Transverse colon (tissue), 4 donors: ENCODE data around the gene FCN2. TPM values are rescaled to one million over a fixed set of nuclear protein-coding genes. Genes with fewer than 3 reads are reported as not detected.

Experiments used
- DNase-seq: peaks from one replicate; pipeline ENCODE4 v3.0.0-alpha.2; 2019
- H3K27ac ChIP-seq, 4 donors: fragments of 200-600 bp; sonication (generic); 2 replicates each; pipeline ENCODE4 v1.5.1; 2016 to 2018; ENCODE audit warnings: inconsistent platforms in 4 of 4
- H3K27me3 ChIP-seq: fragments of 200-600 bp; sonication (generic); 2 replicates; pipeline ENCODE4 v1.5.1; 2017; ENCODE audit warnings: inconsistent platforms
- H3K36me3 ChIP-seq, 4 donors: fragments of 200-600 bp; sonication (generic); 2 replicates each; pipeline ENCODE4 v1.5.1; 2017 to 2019; ENCODE audit warnings: inconsistent platforms in 4 of 4
- H3K4me1 ChIP-seq, 4 donors: fragments of 200-600 bp; sonication (generic); 2 replicates each; pipeline ENCODE4 v1.5.1; 2017 to 2020; ENCODE audit warnings: inconsistent platforms in 4 of 4
- H3K4me3 ChIP-seq, 4 donors: fragments of 200-600 bp; sonication (generic); 1 replicate in 1 of 4; 2 replicates in 3 of 4; pipeline versions ENCODE4 v1.5.1 to v1.6.1; 2017 to 2019; ENCODE audit warnings: inconsistent platforms in 4 of 4
- H3K9me3 ChIP-seq, 2 donors: fragments of 200-600 bp; sonication (generic); 2 replicates each; pipeline ENCODE4 v1.5.1; 2017 to 2019; ENCODE audit warnings: inconsistent platforms in 2 of 2
- EP300 ChIP-seq: sonication (generic); formaldehyde crosslinking; IDR thresholded peaks from one replicate; pipeline ENCODE4 v1.6.1; 2017; ENCODE audit warnings: antibody characterized with exemption, low read depth
- POLR2A ChIP-seq: fragments of 450-650 bp; IDR thresholded peaks from one replicate; pipeline ENCODE4 v1.6.1; 2016; ENCODE audit warnings: antibody characterized with exemption, mild to moderate bottlenecking, moderate library complexity
- POLR2AphosphoS5 ChIP-seq, 3 donors: sonication (generic); formaldehyde crosslinking; IDR thresholded peaks; one replicate each; pipeline ENCODE4 v1.6.1; 2016; ENCODE audit warnings: antibody characterized with exemption in 3 of 3
- WGBS, 2 donors: methylation state at CpG; one replicate each; pipeline ENCODE4 v1.1.5; 2018; ENCODE audit warnings: low coverage in 1 of 2; 5-methylcytosine and 5-hydroxymethylcytosine counted together
- in situ Hi-C, 4 donors: fragments of 200-750 bp; cut with MboI; loops; one replicate each; pipeline versions ENCODE4 v1.15.0 to v1.15.1; 2017; ENCODE audit warnings: low sequenced_read_pairs in 3 of 4, low pct_ligation_motif_present in 1 of 4, low pct_unique_long_range_greater_than_20kb in 1 of 4
- intact Hi-C: fragments of 100-400 bp; cut with DNase I; formaldehyde crosslinking; loops from one replicate; pipeline ENCODE4 v1.15.1; 2023; ENCODE audit warnings: low total_unique reads
- total RNA-seq, 4 donors: library from RNA; depleted of rRNA; stranded (reverse); fragments of >200 nt; gene quantifications; one replicate each; pipeline ENCODE4 v1.1.0, GENCODE V29; 2016
- TF ChIP-seq, protein P1 (sequence below), 5 experiments: fragments of 200-600 bp in 3 of 5; fragments of 450-650 bp in 2 of 5; sonication (generic) in 3 of 5; IDR thresholded peaks; 1 replicate in 2 of 5; 2 replicates in 3 of 5; pipeline ENCODE4 v1.5.1; 2016 to 2017; ENCODE audit warnings: antibody characterized with exemption in 5 of 5, inconsistent platforms in 3 of 5, mild to moderate bottlenecking in 2 of 5, moderate library complexity in 1 of 5

The FCN2 gene
- total RNA-seq, 4 donors from 2014 or later: not detected

DNA sequence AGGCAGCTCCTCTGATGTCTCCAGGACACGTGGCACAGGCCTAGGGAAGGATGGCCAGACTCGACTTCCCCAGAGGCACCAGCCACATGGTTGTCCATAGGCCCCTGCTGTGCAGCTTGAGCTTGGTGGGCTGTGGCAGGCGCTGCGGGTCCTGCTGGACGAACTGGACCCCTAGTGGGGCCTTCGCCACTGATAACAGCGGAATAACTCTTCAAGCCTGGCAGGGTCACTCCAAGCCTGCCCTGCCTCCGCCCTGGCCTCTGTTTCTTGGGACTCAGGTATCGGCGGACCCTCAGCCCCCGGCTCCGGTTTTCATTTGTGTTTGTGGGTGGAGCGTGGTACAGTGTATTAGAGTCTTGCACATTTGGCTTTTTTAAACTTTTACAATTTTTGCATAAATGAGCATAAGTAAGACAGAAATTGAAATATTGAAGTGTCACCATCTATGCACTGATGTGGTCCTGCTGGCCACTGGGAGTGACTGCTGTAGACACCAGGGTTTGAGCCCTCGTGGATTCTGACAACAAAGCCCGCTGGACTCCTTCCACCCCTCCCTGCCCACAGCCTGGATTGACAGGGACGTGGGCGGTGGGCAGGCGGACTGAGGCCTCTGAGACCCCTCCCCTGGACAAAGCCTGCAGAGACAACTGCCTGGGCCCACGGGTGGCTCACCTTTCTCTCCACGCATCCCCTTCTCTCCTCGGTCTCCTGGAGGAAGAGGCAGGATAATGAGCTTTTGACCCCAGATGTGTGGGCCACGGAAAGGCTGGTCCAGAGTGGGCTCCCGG lies 33.3 kb downstream of the FCN2 start:
- Histone ChIP-seq H3K36me3 (no peaks in the 10 kb centered on the region), H3K4me3 (no peak overlapping the region), H3K9me3 (no peaks in the 10 kb centered on the region), H3K27me3 (peaks cover 6% of the 10 kb centered on the region), H3K27ac (no peak overlapping the region), H3K4me1 (no peaks in the 10 kb centered on the region)
- DNase-seq: no peak
- in situ Hi-C loops: no loop called here
- TF ChIP-seq POLR2A: no peak
- TF ChIP-seq POLR2AphosphoS5 (IDR thresholded peaks at IDR 0.05): no peak
- TF ChIP-seq, protein P1, sequence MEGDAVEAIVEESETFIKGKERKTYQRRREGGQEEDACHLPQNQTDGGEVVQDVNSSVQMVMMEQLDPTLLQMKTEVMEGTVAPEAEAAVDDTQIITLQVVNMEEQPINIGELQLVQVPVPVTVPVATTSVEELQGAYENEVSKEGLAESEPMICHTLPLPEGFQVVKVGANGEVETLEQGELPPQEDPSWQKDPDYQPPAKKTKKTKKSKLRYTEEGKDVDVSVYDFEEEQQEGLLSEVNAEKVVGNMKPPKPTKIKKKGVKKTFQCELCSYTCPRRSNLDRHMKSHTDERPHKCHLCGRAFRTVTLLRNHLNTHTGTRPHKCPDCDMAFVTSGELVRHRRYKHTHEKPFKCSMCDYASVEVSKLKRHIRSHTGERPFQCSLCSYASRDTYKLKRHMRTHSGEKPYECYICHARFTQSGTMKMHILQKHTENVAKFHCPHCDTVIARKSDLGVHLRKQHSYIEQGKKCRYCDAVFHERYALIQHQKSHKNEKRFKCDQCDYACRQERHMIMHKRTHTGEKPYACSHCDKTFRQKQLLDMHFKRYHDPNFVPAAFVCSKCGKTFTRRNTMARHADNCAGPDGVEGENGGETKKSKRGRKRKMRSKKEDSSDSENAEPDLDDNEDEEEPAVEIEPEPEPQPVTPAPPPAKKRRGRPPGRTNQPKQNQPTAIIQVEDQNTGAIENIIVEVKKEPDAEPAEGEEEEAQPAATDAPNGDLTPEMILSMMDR (IDR thresholded peaks at IDR 0.05): no peak
- no peak for TF ChIP-seq EP300
- intact Hi-C loops: no loop called here
- 84 to 91% methylated on average over 4 to 23 of the region's 23 CpGs for whole genome bisulfite sequencing, 2 donors

GRCh38 chr9:134914501-134914834 lies 33.9 kb downstream of the FCN2 start:
- intact Hi-C loops: no loop called here
- no peak overlapping the region for H3K27ac ChIP-seq
- 60 to 67% methylated on average over 3 to 7 of the region's 7 CpGs for WGBS, 2 donors
- DNase-seq: no peak
- H3K36me3 ChIP-seq: no peaks in the 10 kb centered on the region
- TF ChIP-seq, protein P1 (IDR thresholded peaks at IDR 0.05): no peak
- TF ChIP-seq EP300: no peak
- no peak for TF ChIP-seq POLR2AphosphoS5 (IDR thresholded peaks at IDR 0.05)
- no peak overlapping the region for H3K4me3 ChIP-seq
- peaks cover 8% of the 10 kb centered on the region for H3K27me3 ChIP-seq
- no peaks in the 10 kb centered on the region for H3K4me1 ChIP-seq
- in situ Hi-C loops: no loop called here
- no peaks in the 10 kb centered on the region for H3K9me3 ChIP-seq

DNA sequence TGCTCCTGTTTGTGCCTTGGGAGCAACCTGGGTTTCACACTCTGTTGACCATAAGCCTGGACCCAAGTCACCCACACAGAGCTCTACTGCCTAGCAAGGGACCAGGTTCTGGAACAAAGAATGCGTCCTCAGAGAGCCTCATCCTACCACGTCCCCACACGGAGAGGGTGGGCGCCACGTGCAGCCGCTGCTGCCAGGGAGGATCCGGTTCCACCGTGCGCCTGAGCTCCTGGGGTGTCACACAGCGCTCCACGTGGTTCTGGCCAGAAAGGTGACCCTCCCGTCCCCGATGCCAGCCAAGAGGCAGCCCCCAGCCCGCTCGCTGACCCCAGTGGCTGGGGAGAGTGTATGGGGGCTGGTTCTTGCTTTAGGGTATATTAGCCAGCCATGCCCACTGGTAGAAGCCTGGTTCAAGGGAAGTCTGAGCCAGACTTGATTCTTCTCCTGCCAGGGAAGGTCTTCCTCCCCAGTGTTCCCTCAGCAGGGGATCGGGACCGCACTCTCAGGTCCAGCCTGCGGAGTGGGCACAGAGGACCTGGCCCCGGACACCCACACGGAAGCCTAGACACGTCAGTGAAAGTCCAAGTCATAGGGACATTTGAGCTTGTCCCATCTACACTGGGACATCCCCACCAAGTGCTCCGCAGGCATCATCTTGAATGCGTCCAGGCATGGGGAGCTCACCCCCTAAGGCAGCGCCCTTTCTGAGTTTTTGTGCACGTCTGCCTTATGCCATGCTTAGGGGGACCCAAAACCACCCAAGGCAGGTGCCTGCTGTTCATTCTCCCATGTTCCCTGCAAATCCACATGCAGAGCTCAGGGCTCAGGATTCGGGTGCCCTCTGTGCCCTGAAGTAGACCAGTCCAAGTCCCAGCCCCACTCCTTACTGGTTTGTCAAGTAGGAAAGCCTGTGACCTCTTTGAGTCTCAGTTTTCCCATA lies 34.7 kb downstream of the FCN2 start:
- in situ Hi-C loops: no loop called here
- no peak for TF ChIP-seq EP300
- TF ChIP-seq, protein P1 (IDR thresholded peaks at IDR 0.05): no peak
- no peak for TF ChIP-seq POLR2A
- TF ChIP-seq POLR2AphosphoS5 (IDR thresholded peaks at IDR 0.05): no peak

GRCh38 chr9:134916161-134916665 lies 35.6 kb downstream of the FCN2 start:
- Histone ChIP-seq H3K27ac (no peak overlapping the region), H3K27me3 (peaks cover 9% of the 10 kb centered on the region), H3K4me1 (no peaks in the 10 kb centered on the region), H3K9me3 (no peaks in the 10 kb centered on the region), H3K36me3 (no peaks in the 10 kb centered on the region), H3K4me3 (no peak overlapping the region)
- in situ Hi-C loops: no loop called here
- DNase-seq: no peak
- TF ChIP-seq POLR2AphosphoS5 (IDR thresholded peaks at IDR 0.05): no peak
- TF ChIP-seq EP300: no peak
- no peak for TF ChIP-seq POLR2A
- TF ChIP-seq, protein P1 (IDR thresholded peaks at IDR 0.05): no peak
- 70% methylated on average over 5 of the region's 8 CpGs; no CpG with 5 or more reads in 1 of the 2 donors for WGBS, 2 donors
- intact Hi-C loops: no loop called here

More for the DNA sequence above, 34.7 kb downstream of the FCN2 start:
- no peaks in the 10 kb centered on the region for H3K9me3 ChIP-seq
- no peaks in the 10 kb centered on the region for H3K4me1 ChIP-seq
- intact Hi-C loops: no loop called here
- no peak overlapping the region for H3K4me3 ChIP-seq
- H3K36me3 ChIP-seq: no peaks in the 10 kb centered on the region
- no peak overlapping the region for H3K27ac ChIP-seq
- 80% methylated on average over 26 of the region's 26 CpGs; no CpG with 5 or more reads in 1 of the 2 donors for whole genome bisulfite sequencing, 2 donors
- no peak for DNase-seq
- peaks cover 9% of the 10 kb centered on the region for H3K27me3 ChIP-seq
